Uterus (tissue), 2 donors: ENCODE measurements around the gene GPR108.

Experiments used
- POLR2A ChIP-seq, 2 donors: fragments of 450-650 bp; IDR thresholded peaks; one replicate each; pipeline ENCODE4 v1.6.1; 2016; ENCODE audit warnings: antibody characterized with exemption in 2 of 2, mild to moderate bottlenecking in 1 of 2, moderate library complexity in 1 of 2
- TF ChIP-seq, protein P1 (sequence below), 4 experiments: fragments of 200-600 bp in 2 of 4; fragments of 450-650 bp in 2 of 4; sonication (generic) in 2 of 4; IDR thresholded peaks; one replicate each; pipeline ENCODE4 v1.5.1; 2016 to 2019; ENCODE audit warnings: antibody characterized with exemption in 4 of 4, mild to moderate bottlenecking in 2 of 4, moderate library complexity in 1 of 4

DNA sequence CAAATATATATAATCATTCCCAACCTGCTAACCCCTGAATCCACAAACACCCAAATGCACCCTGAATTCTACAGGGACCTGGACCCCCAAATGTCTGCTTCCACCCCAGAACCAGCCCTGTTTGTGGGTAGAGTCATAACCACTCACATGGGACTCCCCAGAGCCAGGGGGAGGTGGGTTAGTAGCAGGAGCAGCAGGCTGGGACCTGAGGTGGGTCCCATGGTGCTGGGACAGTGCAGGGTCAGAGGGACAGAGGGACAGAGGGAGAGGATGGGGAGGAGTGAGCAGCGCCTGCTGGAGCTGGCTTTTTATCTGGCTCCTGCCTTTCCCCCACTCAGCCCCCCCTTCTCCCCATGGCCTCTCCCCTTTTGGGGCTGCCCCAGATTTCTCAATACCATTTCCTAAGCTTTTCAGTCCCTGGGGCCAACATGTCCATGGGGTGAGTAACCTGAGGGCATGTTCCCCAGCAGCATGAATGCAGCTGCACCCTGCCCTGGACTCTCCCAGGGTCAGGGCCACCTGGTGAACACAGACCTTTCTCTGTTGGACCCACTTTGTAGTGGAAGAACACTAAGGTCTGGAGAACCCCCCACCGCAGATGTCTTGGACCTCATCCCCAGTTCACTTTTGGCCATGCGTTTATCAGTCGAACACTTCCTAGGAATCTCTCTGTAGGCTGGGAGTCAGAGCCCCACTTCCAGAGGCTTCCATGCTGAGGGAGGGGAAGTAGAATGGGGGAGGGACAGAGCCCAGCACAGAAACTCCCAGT lies 16.8 kb downstream of the GPR108 start, which contains the start of gene C3:
- TF ChIP-seq, protein P1, sequence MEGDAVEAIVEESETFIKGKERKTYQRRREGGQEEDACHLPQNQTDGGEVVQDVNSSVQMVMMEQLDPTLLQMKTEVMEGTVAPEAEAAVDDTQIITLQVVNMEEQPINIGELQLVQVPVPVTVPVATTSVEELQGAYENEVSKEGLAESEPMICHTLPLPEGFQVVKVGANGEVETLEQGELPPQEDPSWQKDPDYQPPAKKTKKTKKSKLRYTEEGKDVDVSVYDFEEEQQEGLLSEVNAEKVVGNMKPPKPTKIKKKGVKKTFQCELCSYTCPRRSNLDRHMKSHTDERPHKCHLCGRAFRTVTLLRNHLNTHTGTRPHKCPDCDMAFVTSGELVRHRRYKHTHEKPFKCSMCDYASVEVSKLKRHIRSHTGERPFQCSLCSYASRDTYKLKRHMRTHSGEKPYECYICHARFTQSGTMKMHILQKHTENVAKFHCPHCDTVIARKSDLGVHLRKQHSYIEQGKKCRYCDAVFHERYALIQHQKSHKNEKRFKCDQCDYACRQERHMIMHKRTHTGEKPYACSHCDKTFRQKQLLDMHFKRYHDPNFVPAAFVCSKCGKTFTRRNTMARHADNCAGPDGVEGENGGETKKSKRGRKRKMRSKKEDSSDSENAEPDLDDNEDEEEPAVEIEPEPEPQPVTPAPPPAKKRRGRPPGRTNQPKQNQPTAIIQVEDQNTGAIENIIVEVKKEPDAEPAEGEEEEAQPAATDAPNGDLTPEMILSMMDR (IDR thresholded peaks at IDR 0.05), result no peak
- peak in 1 of 2 donors; percentile 24 for TF ChIP-seq POLR2A (IDR thresholded peaks at IDR 0.05)
